ENCODE measurements around the gene TLR4. TPM values are rescaled to one million over a fixed set of nuclear protein-coding genes. Genes with fewer than 3 reads are reported as not detected.

TLR4 gene
- polyA plus RNA-seq, 1 donor from 2014 or later: 0.07 TPM

GRCh38 chr9:117709936-117710335 is 5.7 kb downstream of the TLR4 start:
- Histone ChIP-seq H3K9ac (ENCODE audit: low read length) (no peak overlapping the region), H3K4me2 (ENCODE audit: low read length) (no peak overlapping the region), H3F3A (ENCODE audit: insufficient read depth, low read length, poor library complexity, severe bottlenecking) (no peaks in the 10 kb centered on the region), H3K9me2 (ENCODE audit: insufficient read depth, low read length) (no peaks in the 10 kb centered on the region), H3K4me3 (ENCODE audit: low read length) (no peak overlapping the region), H3K36me3 (ENCODE audit: insufficient read depth, low read length) (no peaks in the 10 kb centered on the region), H4K20me1 (ENCODE audit: insufficient read depth) (no peaks in the 10 kb centered on the region), H3K9me3 (ENCODE audit: low read length) (no peaks in the 10 kb centered on the region), H3K27me3 (ENCODE audit: insufficient read depth, low read depth, low read length) (no peaks in the 10 kb centered on the region), H2AFZ (ENCODE audit: low read depth, low read length) (no peak overlapping the region), H3K27ac (ENCODE audit: low read length) (no peak overlapping the region), H3K79me2 (replicated peaks; ENCODE audit: insufficient read depth, low read length) (no peaks in the 10 kb centered on the region)
- no peak for TF ChIP-seq EP300 (conservative IDR thresholded peaks at IDR 0.05; ENCODE audit: poor library complexity, severe bottlenecking)
- no peak for TF ChIP-seq REST (IDR thresholded peaks at IDR 0.05; ENCODE audit: borderline replicate concordance)
- TF ChIP-seq POLR2AphosphoS5 (IDR thresholded peaks at IDR 0.05): no peak
- no peak for TF ChIP-seq EZH2 (IDR thresholded peaks at IDR 0.05; ENCODE audit: borderline replicate concordance, insufficient read depth, low read length, poor library complexity, severe bottlenecking)
- TF ChIP-seq RAD21 (conservative IDR thresholded peaks at IDR 0.05): no peak
- TF ChIP-seq CTCF (IDR thresholded peaks at IDR 0.05; ENCODE audit: poor library complexity, severe bottlenecking): no peak

- Histone ChIP-seq H3K9me3 (ENCODE audit: low read length) (no peaks in the 10 kb centered on the region), H3K36me3 (ENCODE audit: insufficient read depth, low read length) (no peaks in the 10 kb centered on the region), H3K79me2 (replicated peaks; ENCODE audit: insufficient read depth, low read length) (no peaks in the 10 kb centered on the region), H3K4me3 (ENCODE audit: low read length) (no peak overlapping the region), H3F3A (ENCODE audit: insufficient read depth, low read length, poor library complexity, severe bottlenecking) (no peaks in the 10 kb centered on the region), H3K9ac (ENCODE audit: low read length) (no peak overlapping the region), H3K4me2 (ENCODE audit: low read length) (no peak overlapping the region), H3K27me3 (ENCODE audit: insufficient read depth, low read depth, low read length) (no peaks in the 10 kb centered on the region), H2AFZ (ENCODE audit: low read depth, low read length) (no peak overlapping the region), H3K9me2 (ENCODE audit: insufficient read depth, low read length) (no peaks in the 10 kb centered on the region), H4K20me1 (ENCODE audit: insufficient read depth) (no peaks in the 10 kb centered on the region), H3K27ac (ENCODE audit: low read length) (no peak overlapping the region)
- TF ChIP-seq RAD21 (conservative IDR thresholded peaks at IDR 0.05) (no peak), CTCF (IDR thresholded peaks at IDR 0.05; ENCODE audit: poor library complexity, severe bottlenecking) (no peak), MXI1 (conservative IDR thresholded peaks at IDR 0.05; ENCODE audit: poor library complexity, severe bottlenecking) (no peak), EP300 (conservative IDR thresholded peaks at IDR 0.05; ENCODE audit: poor library complexity, severe bottlenecking) (no peak), EZH2 (IDR thresholded peaks at IDR 0.05; ENCODE audit: borderline replicate concordance, insufficient read depth, low read length, poor library complexity, severe bottlenecking) (no peak), TAF1 (IDR thresholded peaks at IDR 0.05; ENCODE audit: low read depth) (no peak), SMC3 (conservative IDR thresholded peaks at IDR 0.05; ENCODE audit: poor library complexity) (no peak), REST (IDR thresholded peaks at IDR 0.05; ENCODE audit: borderline replicate concordance) (no peak), POLR2AphosphoS5 (IDR thresholded peaks at IDR 0.05) (no peak)
These were observed 10.1 kb downstream of the TLR4 start for GRCh38 chr9:117714282-117714681.

Measured in neural cell (in vitro differentiated cells).